ENCODE results near the gene NDUFC1.
"Not testable (repeated sequence)": the region's sequence is repeated elsewhere in the genome, so short reads cannot be mapped to it uniquely, and the experiment has no call there.

Gene NDUFC1

GRCh38 chr4:139301821-139302611 is at the start of gene NDUFC1:
Gene NDUFC1 (minus strand): TSS chr4:139302477. CDS start chr4:139295798, 6,679 bp downstream.
- DNase-seq (ENCODE audit: low spot score in 2 of 2) (peak; percentile 49 to 51), ATAC-seq (replicated peaks; ENCODE audit: extremely low read depth, poor library complexity, severe bottlenecking) (peak; percentile 37)
- H3K4me3 Mint-ChIP-seq, result peak within 1 kb of the TSS; percentile 100
- H3K36me3 Mint-ChIP-seq (ENCODE audit: insufficient read depth), result peaks cover 20% of the 10 kb centered on the region
- peak within 1 kb of the TSS; percentile 100 for H3K27ac Mint-ChIP-seq (ENCODE audit: low read depth)
- no peaks in the 10 kb centered on the region for H3K9me3 Mint-ChIP-seq
- no peaks in the 10 kb centered on the region for H3K27me3 Mint-ChIP-seq
- H3K4me1 Mint-ChIP-seq, result peaks cover 48% of the 10 kb centered on the region

GRCh38 chr4:139337612-139338011 is 35.3 kb upstream of the NDUFC1 start:
- H3K4me1 Mint-ChIP-seq, result peaks cover 22% of the 10 kb centered on the region
- H3K4me3 Mint-ChIP-seq, result no peak overlapping the region
- H3K27me3 Mint-ChIP-seq, result no peaks in the 10 kb centered on the region
- ATAC-seq (replicated peaks; ENCODE audit: extremely low read depth, poor library complexity, severe bottlenecking) (no peak), DNase-seq (ENCODE audit: low spot score in 2 of 2) (no peak)
- no peaks in the 10 kb centered on the region for H3K9me3 Mint-ChIP-seq
- peaks cover 47% of the 10 kb centered on the region for H3K36me3 Mint-ChIP-seq (ENCODE audit: insufficient read depth)
- peak overlapping the region; percentile 35 for H3K27ac Mint-ChIP-seq (ENCODE audit: low read depth)

- Mint-ChIP-seq H3K27ac (ENCODE audit: low read depth) (peak overlapping the region; percentile 29), H3K9me3 (no peaks in the 10 kb centered on the region)
These were observed 30.8 kb upstream of the NDUFC1 start for GRCh38 chr4:139333046-139333445.

GRCh38 chr4:139331185-139331584 is 28.9 kb upstream of the NDUFC1 start:
- peaks cover 27% of the 10 kb centered on the region for H3K4me1 Mint-ChIP-seq
- no peak for DNase-seq (ENCODE audit: low spot score in 2 of 2)
- H3K4me3 Mint-ChIP-seq, result no peak overlapping the region
- H3K9me3 Mint-ChIP-seq, result no peaks in the 10 kb centered on the region
- H3K27me3 Mint-ChIP-seq, result no peaks in the 10 kb centered on the region
- H3K27ac Mint-ChIP-seq (ENCODE audit: low read depth), result no peak overlapping the region
- H3K36me3 Mint-ChIP-seq (ENCODE audit: insufficient read depth), result peaks cover 28% of the 10 kb centered on the region
- ATAC-seq (replicated peaks; ENCODE audit: extremely low read depth, poor library complexity, severe bottlenecking), result no peak

More at GRCh38 chr4:139333046-139333445, 30.8 kb upstream of the NDUFC1 start:
- H3K27me3 Mint-ChIP-seq, result no peaks in the 10 kb centered on the region
- DNase-seq (ENCODE audit: low spot score in 2 of 2) (no peak), ATAC-seq (replicated peaks; ENCODE audit: extremely low read depth, poor library complexity, severe bottlenecking) (no peak)
- H3K36me3 Mint-ChIP-seq (ENCODE audit: insufficient read depth), result peaks cover 30% of the 10 kb centered on the region
- no peak overlapping the region for H3K4me3 Mint-ChIP-seq
- peaks cover 36% of the 10 kb centered on the region for H3K4me1 Mint-ChIP-seq

- Mint-ChIP-seq H3K36me3 (ENCODE audit: insufficient read depth) (peaks cover 23% of the 10 kb centered on the region), H3K4me3 (no peak overlapping the region), H3K9me3 (no peaks in the 10 kb centered on the region), H3K27ac (ENCODE audit: low read depth) (no peak overlapping the region), H3K4me1 (peaks cover 27% of the 10 kb centered on the region), H3K27me3 (no peaks in the 10 kb centered on the region)
- DNase-seq (ENCODE audit: low spot score in 2 of 2) (no peak), ATAC-seq (replicated peaks; ENCODE audit: extremely low read depth, poor library complexity, severe bottlenecking) (no peak)
These were observed 28.0 kb upstream of the NDUFC1 start for GRCh38 chr4:139330283-139330682.

GRCh38 chr4:139329665-139330200 is 27.5 kb upstream of the NDUFC1 start:
- no peaks in the 10 kb centered on the region for H3K27me3 Mint-ChIP-seq
- ATAC-seq (replicated peaks; ENCODE audit: extremely low read depth, poor library complexity, severe bottlenecking), result no peak
- peaks cover 21% of the 10 kb centered on the region for H3K36me3 Mint-ChIP-seq (ENCODE audit: insufficient read depth)
- H3K4me1 Mint-ChIP-seq, result peaks cover 30% of the 10 kb centered on the region
- no peak for DNase-seq (ENCODE audit: low spot score in 2 of 2)
- no peak overlapping the region for H3K4me3 Mint-ChIP-seq
- H3K27ac Mint-ChIP-seq (ENCODE audit: low read depth), result no peak overlapping the region
- no peaks in the 10 kb centered on the region for H3K9me3 Mint-ChIP-seq

GRCh38 chr4:139324620-139325019 is 22.3 kb upstream of the NDUFC1 start:
- H3K9me3 Mint-ChIP-seq, result no peaks in the 10 kb centered on the region
- no peak for ATAC-seq (replicated peaks; ENCODE audit: extremely low read depth, poor library complexity, severe bottlenecking)
- no peak overlapping the region for H3K4me3 Mint-ChIP-seq
- H3K36me3 Mint-ChIP-seq (ENCODE audit: insufficient read depth), result peaks cover 13% of the 10 kb centered on the region
- H3K27me3 Mint-ChIP-seq, result no peaks in the 10 kb centered on the region
- DNase-seq (ENCODE audit: low spot score in 2 of 2), result no peak
- peak overlapping the region; percentile 73 for H3K27ac Mint-ChIP-seq (ENCODE audit: low read depth)
- peaks cover 48% of the 10 kb centered on the region for H3K4me1 Mint-ChIP-seq

- H3K4me3 Mint-ChIP-seq; ATAC-seq (replicated peaks; ENCODE audit: extremely low read depth, poor library complexity, severe bottlenecking); H3K27me3 Mint-ChIP-seq; H3K36me3 Mint-ChIP-seq (ENCODE audit: insufficient read depth); H3K27ac Mint-ChIP-seq (ENCODE audit: low read depth); H3K9me3 Mint-ChIP-seq; DNase-seq (ENCODE audit: low spot score in 2 of 2): not testable (repeated sequence)
- peaks cover 46% of the 10 kb centered on the region for H3K4me1 Mint-ChIP-seq
These were observed 20.3 kb upstream of the NDUFC1 start for GRCh38 chr4:139322541-139322940.

- not testable (repeated sequence) for H3K27me3 Mint-ChIP-seq; DNase-seq (ENCODE audit: low spot score in 2 of 2); H3K36me3 Mint-ChIP-seq (ENCODE audit: insufficient read depth); H3K9me3 Mint-ChIP-seq; ATAC-seq (replicated peaks; ENCODE audit: extremely low read depth, poor library complexity, severe bottlenecking); H3K4me3 Mint-ChIP-seq
- peak overlapping the region; percentile 41 for H3K27ac Mint-ChIP-seq (ENCODE audit: low read depth)
- peaks cover 50% of the 10 kb centered on the region for H3K4me1 Mint-ChIP-seq
These were observed 19.8 kb upstream of the NDUFC1 start for GRCh38 chr4:139322070-139322469.

GRCh38 chr4:139319571-139319970 is 17.3 kb upstream of the NDUFC1 start:
- H3K27ac Mint-ChIP-seq (ENCODE audit: low read depth), result no peak overlapping the region
- ATAC-seq (replicated peaks; ENCODE audit: extremely low read depth, poor library complexity, severe bottlenecking), result no peak
- H3K27me3 Mint-ChIP-seq, result no peaks in the 10 kb centered on the region
- peaks cover 70% of the 10 kb centered on the region for H3K4me1 Mint-ChIP-seq
- H3K4me3 Mint-ChIP-seq, result no peak overlapping the region
- DNase-seq (ENCODE audit: low spot score in 2 of 2), result no peak
- no peaks in the 10 kb centered on the region for H3K9me3 Mint-ChIP-seq
- H3K36me3 Mint-ChIP-seq (ENCODE audit: insufficient read depth), result peaks cover 2% of the 10 kb centered on the region

- H3K36me3 Mint-ChIP-seq (ENCODE audit: insufficient read depth), result no peaks in the 10 kb centered on the region
- H3K27ac Mint-ChIP-seq (ENCODE audit: low read depth), result no peak overlapping the region
- no peak for ATAC-seq (replicated peaks; ENCODE audit: extremely low read depth, poor library complexity, severe bottlenecking)
- no peaks in the 10 kb centered on the region for H3K9me3 Mint-ChIP-seq
- DNase-seq (ENCODE audit: low spot score in 2 of 2), result no peak
- H3K27me3 Mint-ChIP-seq, result no peaks in the 10 kb centered on the region
- H3K4me1 Mint-ChIP-seq, result peaks cover 66% of the 10 kb centered on the region
- no peak overlapping the region for H3K4me3 Mint-ChIP-seq
These were observed 15.4 kb upstream of the NDUFC1 start for GRCh38 chr4:139317635-139318034.

- Mint-ChIP-seq H3K27ac (ENCODE audit: low read depth) (peak overlapping the region; percentile 90), H3K9me3 (no peaks in the 10 kb centered on the region), H3K27me3 (no peaks in the 10 kb centered on the region), H3K36me3 (ENCODE audit: insufficient read depth) (no peaks in the 10 kb centered on the region), H3K4me3 (peak overlapping the region; percentile 2), H3K4me1 (peaks cover 64% of the 10 kb centered on the region)
- no peak for DNase-seq (ENCODE audit: low spot score in 2 of 2)
- ATAC-seq (replicated peaks; ENCODE audit: extremely low read depth, poor library complexity, severe bottlenecking), result no peak
These were observed 14.5 kb upstream of the NDUFC1 start for GRCh38 chr4:139316733-139317132.

GRCh38 chr4:139315221-139315675 is 13.0 kb upstream of the NDUFC1 start:
- Mint-ChIP-seq H3K4me1 (peaks cover 66% of the 10 kb centered on the region), H3K27ac (ENCODE audit: low read depth) (peak overlapping the region; percentile 90), H3K27me3 (no peaks in the 10 kb centered on the region), H3K4me3 (peak overlapping the region; percentile 15), H3K36me3 (ENCODE audit: insufficient read depth) (peaks cover 3% of the 10 kb centered on the region), H3K9me3 (no peaks in the 10 kb centered on the region)
- DNase-seq (ENCODE audit: low spot score in 2 of 2), result no peak
- no peak for ATAC-seq (replicated peaks; ENCODE audit: extremely low read depth, poor library complexity, severe bottlenecking)

All from central memory CD8-positive, alpha-beta T cell (primary cell).